Activated CD4-positive, alpha-beta T cell treated with anti-CD3 and anti-CD28 coated beads, Interleukin-2, amount 50 U/mL, for 24 hours (primary cell): ENCODE measurements around the gene SHISAL2A.

Experiments used
- DNase-seq, 2 donors: peaks; one replicate each; pipeline ENCODE4 v3.0.0-alpha.2; 2020; ENCODE audit warnings: low read depth in 1 of 2, low spot score in 1 of 2

The SHISAL2A gene

GRCh38 chr1:52659356-52659755, 26.4 kb downstream of the SHISAL2A start:
- peak in 1 of 2 donors; percentile 18 for DNase-seq

GRCh38 chr1:52659851-52660596, 27.1 kb downstream of the SHISAL2A start:
- DNase-seq = no peak

- no peak for DNase-seq
These were observed 27.8 kb downstream of the SHISAL2A start for GRCh38 chr1:52660807-52661206.

GRCh38 chr1:52662645-52663313, 29.8 kb downstream of the SHISAL2A start:
- no peak for DNase-seq

GRCh38 chr1:52663716-52664115, 30.7 kb downstream of the SHISAL2A start:
- no peak for DNase-seq

GRCh38 chr1:52665006-52665941, 32.3 kb downstream of the SHISAL2A start:
- no peak for DNase-seq

GRCh38 chr1:52667290-52667689, 34.3 kb downstream of the SHISAL2A start:
- DNase-seq = no peak

GRCh38 chr1:52667984-52668383, 35.0 kb downstream of the SHISAL2A start:
- DNase-seq = no peak

GRCh38 chr1:52668711-52669110, 35.7 kb downstream of the SHISAL2A start:
- no peak for DNase-seq

- DNase-seq = no peak
These were observed 36.7 kb downstream of the SHISAL2A start for GRCh38 chr1:52669696-52670095.

- DNase-seq = no peak
These were observed 37.6 kb downstream of the SHISAL2A start for GRCh38 chr1:52670604-52671003.

GRCh38 chr1:52672946-52673345, 40.0 kb downstream of the SHISAL2A start:
- no peak for DNase-seq

- DNase-seq = no peak
These were observed 40.5 kb downstream of the SHISAL2A start for GRCh38 chr1:52673513-52673912.

- no peak for DNase-seq
These were observed 41.8 kb downstream of the SHISAL2A start for GRCh38 chr1:52674497-52675384.

GRCh38 chr1:52676249-52676903, 43.4 kb downstream of the SHISAL2A start:
- DNase-seq = no peak

GRCh38 chr1:52677076-52677806, 44.3 kb downstream of the SHISAL2A start:
- DNase-seq = no peak

GRCh38 chr1:52679048-52679447, 46.1 kb downstream of the SHISAL2A start:
- DNase-seq = no peak

GRCh38 chr1:52679498-52679897, 46.5 kb downstream of the SHISAL2A start:
- no peak for DNase-seq

GRCh38 chr1:52680353-52680752, 47.4 kb downstream of the SHISAL2A start:
- DNase-seq = no peak
